GM20431 (cell line): ENCODE measurements around the gene RNF126.

ENCODE experiments used
- in situ Hi-C: fragments of 300-500 bp; cut with MseI, MboI; formaldehyde crosslinking; loops from one replicate; pipeline ENCODE4 v1.15.0; 2020; ENCODE audit warnings: low sequenced_read_pairs; ENCODE audit not compliant: unreplicated experiment

The RNF126 gene

GRCh38 chr19:648904-649801 is 13.9 kb downstream of the RNF126 start:
- in situ Hi-C loops = no loop called here

DNA sequence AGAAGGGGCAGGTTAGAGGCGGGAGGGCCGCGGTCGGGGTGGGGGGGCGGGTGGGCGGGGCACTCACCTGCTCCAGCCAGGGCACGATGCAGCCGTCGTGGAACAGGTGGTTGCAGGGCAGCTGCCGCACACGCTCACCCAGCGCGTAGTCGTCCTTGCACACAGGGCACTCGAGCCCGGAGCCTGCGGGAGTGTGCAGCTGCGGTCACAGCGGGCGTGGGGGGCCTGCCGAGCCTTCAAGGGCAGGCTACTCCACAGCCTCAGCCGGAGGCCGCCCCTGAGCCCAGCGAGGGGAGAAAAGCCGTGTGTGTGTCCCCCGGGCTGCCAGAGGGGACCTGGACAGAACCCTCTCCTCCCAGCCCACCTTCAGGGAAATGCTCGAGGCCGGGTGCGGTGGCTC is 14.7 kb downstream of the RNF126 start:
- in situ Hi-C loops = no loop called here

DNA sequence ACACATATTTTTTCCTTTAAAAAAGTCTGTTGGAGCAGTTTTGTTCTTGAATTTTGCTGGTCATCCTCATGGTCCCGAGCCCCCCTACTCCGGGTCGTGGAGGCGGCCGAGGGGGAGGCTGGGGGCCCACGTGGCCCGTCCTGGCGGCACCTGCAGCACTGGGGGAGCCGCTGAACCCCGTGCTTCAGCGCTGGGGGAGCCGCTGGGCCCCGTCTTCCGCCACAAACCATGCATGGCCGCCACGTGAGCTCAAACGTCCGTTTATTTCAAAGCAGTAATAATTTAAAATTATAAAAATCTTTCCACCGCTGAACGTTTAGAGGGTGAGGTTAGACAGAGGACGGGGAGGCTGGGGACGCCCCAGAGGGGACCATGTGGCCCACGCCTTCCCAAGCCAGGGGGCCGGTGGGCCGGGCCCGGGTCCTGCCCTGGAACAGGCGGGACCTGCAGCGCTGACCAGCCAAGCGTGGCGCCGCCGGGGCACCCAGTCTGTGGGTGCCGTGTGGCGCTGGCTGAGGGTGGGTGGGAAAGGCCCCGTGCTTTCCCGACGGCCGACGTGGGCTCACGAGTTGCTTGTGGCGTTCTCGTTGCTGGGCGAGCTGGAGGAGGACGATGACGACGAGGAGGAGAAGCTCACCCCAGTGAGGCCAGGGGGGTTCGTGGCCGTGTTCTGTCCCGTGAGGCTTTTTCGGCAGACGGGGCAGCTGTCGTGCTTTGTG is 15.3 kb downstream of the RNF126 start:
- in situ Hi-C loops = no loop called here

DNA sequence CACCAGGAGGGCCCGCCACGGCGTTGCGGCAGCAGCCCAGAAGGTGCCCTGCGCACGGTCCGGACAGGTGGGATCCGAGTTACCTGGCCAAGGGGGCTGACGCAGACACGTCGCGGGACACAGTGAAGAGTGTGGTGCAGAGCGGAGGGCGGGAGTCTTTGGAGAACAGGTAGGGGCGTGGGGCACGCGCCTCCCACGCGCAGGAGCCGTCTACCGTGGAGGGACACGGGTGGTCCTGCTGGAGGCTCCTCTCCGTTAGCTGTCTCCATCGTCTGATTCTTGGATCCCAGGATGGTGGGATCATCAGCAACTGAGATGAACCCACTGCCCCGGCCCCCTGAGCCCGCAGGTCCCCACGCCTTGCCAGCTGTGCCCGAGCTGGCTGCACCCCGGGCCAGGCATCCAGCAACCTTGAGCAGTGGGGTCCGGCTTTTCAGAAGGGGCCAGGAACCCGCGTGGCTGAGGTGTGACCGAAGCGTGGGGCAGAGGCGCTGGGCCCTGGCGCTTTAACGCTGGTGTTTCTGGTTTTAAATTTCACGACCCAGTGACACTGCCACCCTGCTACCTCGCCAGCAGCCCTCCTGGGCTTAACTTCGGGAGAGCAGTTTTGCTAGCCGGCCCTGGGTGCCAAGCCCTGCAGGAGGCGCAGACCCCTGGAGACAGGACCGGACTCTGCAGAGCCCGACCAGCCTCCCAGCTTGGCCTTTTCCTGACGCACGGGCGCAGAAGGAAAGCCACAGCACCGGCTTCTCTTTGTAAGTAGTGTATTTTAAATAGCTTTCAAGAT is 16.0 kb downstream of the RNF126 start:
- in situ Hi-C loops = no loop called here

DNA sequence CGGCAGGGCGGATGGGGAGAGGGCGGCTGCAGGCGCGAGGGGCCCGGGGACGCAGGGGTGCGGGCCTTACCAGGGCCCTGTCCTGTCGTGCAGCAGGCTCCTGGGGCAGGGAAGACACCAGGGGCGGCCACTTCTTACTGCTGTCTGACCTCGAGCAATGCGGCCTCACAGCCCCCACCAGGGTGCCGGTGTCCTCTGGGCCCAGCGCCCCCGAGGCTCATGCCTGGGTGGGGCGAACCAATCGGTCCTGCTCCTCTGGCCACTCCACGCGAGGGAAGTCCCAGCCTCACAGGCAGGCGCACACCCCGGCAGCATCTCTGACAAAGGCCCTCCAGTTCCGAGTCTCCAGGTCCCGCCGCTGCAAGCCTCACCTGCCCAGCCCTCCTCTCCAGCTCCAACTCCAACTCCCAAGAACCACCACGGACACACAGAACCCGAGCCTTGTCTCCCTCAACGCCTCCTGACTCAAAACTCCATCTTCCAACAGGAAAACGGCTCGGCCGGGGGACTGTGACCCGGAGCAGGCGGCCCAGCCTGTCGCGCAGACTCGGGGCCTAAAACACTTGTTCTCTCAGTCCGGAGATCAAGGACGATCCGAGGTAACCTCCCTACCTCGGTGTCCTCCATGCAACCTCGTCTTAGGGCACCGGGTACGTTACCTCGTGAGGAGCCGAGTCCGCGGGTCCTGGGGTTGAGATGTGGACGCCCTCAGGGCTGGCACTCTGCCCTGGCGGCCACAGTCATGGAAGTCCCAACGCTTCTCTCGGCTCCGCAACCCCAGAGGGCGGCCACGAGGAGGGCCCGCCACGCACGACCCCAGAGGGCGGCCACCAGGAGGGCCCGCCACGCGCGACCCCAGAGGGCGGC is 16.9 kb downstream of the RNF126 start:
- in situ Hi-C loops = no loop called here

- in situ Hi-C loops = no loop called here
Measured at GRCh38 chr19:644789-645188, 18.2 kb downstream of the RNF126 start.

DNA sequence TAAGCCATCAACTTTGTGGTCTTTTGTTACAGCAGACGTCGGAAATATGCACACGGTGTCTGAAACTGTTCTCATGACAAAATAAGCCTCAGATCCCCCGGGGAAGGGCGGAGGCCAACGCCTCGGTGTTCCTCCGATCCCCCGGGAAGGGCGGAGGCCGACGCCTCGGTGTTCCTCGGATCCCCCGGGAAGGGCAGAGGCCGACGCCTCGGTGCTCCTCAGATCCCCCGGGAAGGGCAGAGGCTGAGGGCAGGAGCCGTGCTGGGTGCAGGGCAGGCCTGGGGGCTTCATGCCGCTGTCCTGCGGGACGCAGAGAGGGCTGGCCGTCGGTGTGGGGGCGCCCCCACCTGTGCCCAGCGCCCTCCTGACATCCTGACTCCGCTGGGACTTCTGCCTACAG is 18.7 kb downstream of the RNF126 start:
- in situ Hi-C loops = no loop called here

GRCh38 chr19:643736-644135 is 19.3 kb downstream of the RNF126 start:
- in situ Hi-C loops = no loop called here

DNA sequence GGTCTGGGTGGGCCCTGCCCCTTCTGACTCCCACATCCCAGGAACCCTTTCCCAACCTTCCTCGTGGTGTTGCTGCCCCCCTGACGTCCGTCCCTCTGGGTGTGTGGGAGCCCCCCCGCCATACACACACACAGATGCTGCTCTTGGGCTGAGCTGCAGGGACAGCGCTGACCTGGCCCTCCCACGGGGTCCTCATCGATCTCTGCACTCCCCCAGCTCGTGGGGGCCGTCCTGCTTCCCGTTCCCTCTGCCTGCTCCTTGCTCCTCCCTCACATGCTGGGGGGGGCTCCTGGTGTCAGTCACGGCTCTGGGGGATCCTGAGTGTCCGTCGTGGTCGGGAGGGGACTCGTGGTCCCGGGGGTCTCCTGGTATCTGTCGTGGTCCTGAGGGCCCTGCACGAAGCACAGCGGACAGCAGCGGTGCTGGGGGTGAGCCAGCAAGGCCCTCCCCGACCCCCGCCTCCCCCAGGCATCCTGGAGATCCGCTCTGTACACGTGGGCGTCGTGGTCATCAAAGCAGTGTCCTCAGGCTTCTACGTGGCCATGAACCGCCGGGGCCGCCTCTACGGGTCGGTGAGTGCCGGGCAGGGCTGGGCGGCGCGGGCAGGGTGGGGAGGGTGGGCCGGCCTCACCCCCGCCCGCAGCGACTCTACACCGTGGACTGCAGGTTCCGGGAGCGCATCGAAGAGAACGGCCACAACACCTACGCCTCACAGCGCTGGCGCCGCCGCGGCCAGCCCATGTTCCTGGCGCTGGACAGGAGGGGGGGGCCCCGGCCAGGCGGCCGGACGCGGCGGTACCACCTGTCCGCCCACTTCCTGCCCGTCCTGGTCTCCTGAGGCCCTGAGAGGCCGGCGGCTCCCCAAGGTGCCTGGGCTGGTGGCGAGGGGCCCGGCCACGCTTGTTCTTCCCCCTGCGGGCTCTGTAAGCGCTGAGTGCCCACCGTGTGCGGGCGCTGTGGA is 20.0 kb downstream of the RNF126 start:
- in situ Hi-C loops = no loop called here

GRCh38 chr19:641702-642101 is 21.3 kb downstream of the RNF126 start:
- in situ Hi-C loops = no loop called here

GRCh38 chr19:640606-641189 is 22.3 kb downstream of the RNF126 start:
- in situ Hi-C loops = no loop called here

DNA sequence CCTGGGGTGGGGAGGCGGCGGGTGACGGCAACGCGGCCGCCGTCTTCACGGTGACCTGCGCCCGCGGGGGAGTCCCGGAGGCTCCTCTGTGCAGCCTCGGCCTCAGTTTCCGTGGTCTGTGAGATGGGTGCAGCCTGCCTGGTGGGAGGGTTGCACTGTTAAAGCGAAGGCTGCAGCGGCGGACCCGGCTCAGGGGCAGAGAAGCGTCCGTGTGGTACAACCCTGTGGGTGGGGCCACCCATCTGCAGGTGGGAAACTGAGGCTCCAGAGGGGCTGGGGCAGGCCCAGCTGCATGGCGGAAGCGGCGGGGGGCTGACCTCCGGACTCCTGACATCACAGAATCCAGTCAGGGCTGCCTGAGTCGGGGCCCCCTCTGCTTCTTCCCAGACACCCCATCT is 22.9 kb downstream of the RNF126 start:
- in situ Hi-C loops = no loop called here

DNA sequence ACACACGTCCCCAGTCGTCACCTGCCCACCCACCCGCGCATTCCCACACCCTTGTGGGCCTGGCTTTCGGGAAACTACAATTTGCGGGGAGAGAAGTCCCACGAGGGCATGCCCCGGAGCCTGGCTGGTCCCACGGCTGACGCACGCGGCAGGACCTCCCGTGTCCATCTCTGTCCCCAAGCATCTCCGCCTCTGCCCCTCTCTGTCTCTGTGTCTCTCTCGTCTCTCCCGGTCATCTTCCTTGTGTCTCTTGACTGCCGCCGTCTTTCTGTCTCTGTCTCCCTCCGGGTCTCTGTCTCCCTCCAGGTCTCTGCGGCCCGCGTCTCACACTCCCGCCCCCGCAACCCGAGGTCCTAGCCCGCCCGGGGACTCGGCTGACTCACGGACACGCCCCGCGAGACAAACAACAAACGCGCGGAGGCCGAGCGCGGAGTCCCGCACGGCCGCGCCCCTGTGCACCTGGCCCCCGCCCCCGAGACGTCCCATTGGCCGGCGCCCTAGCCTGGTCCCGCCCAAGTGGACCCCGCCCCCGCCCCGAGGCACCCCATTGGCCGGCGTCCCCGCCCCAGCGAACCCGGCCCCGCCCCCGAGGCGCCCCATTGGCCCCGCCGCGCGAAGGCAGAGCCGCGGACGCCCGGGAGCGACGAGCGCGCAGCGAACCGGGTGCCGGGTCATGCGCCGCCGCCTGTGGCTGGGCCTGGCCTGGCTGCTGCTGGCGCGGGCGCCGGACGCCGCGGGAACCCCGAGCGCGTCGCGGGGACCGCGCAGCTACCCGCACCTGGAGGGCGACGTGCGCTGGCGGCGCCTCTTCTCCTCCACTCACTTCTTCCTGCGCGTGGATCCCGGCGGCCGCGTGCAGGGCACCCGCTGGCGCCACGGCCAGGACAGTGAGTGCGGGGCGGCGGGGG is 23.5 kb downstream of the RNF126 start, which contains the start of gene FGF22:
Gene FGF22, plus strand, starts transcription at position 627 of the 908 bp plus-strand sequence. Its CDS starts 47 bp downstream, at position 674.
- in situ Hi-C loops = no loop called here

- in situ Hi-C loops = no loop called here
Measured at GRCh38 chr19:638906-639252, 24.1 kb downstream of the RNF126 start.

GRCh38 chr19:634975-635652 is 27.9 kb downstream of the RNF126 start:
- in situ Hi-C loops = no loop called here

DNA sequence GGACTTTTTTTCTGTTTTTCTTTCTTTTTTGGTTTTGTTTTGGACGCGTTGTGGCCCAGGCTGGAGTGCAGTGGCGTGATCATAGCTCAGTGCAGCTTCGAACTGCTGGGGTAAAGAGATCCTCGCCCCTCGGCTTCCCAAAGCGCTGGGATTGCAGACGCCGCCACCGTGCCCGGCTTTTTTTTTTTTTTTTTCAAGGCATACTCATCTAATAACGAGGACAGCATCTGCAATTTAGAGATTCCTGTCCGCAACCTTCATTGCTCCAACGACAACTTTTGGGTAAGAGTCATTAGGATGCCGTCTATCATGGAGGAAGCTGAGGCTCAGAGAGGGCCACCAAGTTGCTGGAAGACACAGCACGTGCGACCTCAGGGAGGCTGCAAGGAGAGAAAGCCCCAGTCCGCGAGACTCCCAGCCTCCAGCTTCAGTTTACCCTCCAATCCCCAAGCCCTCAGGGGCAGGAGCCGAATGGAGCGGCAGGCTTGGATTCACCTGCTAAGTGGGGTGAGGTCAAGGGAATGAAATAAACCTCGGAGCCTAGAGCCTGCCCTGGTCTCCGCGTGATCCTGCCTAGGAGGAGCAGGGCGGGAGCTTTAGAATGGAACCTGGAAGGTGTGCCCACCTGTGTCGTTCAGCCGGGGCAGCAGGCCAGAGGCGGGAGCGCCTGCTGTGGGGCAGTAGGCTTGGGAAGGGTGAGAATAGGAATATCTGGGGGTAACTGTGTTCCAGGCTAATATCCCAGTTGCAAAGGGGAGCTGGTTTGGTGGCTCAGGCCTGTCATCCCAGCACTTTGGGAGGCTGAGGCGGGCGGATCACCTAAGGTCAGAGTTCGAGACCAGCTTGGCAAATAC is 29.0 kb downstream of the RNF126 start:
- in situ Hi-C loops = no loop called here
